Loucy (cell line): ENCODE measurements around the gene ERCC1.

Experiments
- CTCF ChIP-seq: fragments of 200-600 bp; sonication (generic); conservative IDR thresholded peaks from 2 replicates; pipeline ENCODE4 v1.5.1; 2014; ENCODE audit warnings: mild to moderate bottlenecking, antibody characterized with exemption, low read length
- EZH2phosphoT487 ChIP-seq: fragments of 200-600 bp; IDR thresholded peaks from 2 replicates; pipeline ENCODE4 v1.6.1; 2018; ENCODE audit warnings: antibody characterized with exemption, mild to moderate bottlenecking, moderate library complexity, borderline replicate concordance

GRCh38 chr19:45417151-45417550 is 6.6 kb downstream of the ERCC1 start:
- TF ChIP-seq CTCF (no peak), EZH2phosphoT487 (no peak)
